SIG-M5 (cell line): ENCODE measurements around the gene MOK.
A peak's percentile ranks its signal among the peaks of the same experiment; 100 is the strongest.
"Not testable (repeated sequence)": the region's sequence is repeated elsewhere in the genome, so short reads cannot be mapped to it uniquely, and the experiment has no call there.

Source experiments
- DNase-seq: peaks from one replicate; lab custom pipeline; 2025; lab: John Stamatoyannopoulos, UW

The MOK gene, protein sequence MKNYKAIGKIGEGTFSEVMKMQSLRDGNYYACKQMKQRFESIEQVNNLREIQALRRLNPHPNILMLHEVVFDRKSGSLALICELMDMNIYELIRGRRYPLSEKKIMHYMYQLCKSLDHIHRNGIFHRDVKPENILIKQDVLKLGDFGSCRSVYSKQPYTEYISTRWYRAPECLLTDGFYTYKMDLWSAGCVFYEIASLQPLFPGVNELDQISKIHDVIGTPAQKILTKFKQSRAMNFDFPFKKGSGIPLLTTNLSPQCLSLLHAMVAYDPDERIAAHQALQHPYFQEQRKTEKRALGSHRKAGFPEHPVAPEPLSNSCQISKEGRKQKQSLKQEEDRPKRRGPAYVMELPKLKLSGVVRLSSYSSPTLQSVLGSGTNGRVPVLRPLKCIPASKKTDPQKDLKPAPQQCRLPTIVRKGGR

DNA sequence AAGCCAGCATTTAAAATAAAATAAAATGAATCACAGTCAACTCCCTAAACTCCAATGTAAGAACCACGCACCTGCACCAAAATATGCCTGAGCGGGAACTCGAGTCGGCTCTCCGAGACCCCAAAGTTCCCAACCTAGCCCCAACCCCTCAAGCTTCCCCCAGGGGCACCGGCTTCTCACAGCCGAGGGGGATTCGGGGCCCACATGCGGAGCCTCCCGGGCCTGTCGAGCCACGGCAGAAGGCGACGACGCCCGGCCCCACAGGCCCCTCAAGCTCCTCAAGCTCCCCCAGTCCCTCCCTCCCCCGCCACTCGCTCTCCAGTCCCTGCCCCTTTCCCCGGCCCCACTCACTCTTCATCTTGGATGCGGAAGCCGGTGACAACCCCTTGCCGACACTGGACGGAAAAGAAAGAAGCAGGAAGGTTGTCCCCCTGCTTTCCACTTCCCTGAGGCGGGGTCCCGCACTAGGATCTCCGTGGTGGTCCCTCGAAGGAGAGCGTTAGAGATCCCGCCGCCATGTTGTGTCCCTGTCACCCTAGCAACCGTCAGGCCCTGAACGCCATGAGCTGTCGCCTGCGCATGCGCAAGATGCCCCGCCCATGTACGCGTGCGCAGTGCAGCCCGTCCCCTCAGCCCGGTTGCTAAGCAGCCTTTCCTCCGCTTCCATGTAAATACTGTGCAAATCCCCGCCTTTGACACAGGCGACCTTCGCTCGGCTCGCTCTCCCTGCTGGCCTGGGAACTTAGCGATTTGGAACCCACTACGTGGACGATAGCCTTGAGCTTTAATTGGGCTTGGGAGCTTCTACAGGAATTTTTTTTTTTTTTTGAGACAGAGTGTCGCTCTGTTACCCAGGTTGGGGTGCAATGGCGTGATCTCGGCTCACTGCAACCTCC lies at the start of gene MOK:
Gene MOK, minus strand, starts transcription at position 554 of the 896 bp plus-strand sequence. Its CDS starts 196 bp downstream, at position 358.
- peak; percentile 47 for DNase-seq

DNA sequence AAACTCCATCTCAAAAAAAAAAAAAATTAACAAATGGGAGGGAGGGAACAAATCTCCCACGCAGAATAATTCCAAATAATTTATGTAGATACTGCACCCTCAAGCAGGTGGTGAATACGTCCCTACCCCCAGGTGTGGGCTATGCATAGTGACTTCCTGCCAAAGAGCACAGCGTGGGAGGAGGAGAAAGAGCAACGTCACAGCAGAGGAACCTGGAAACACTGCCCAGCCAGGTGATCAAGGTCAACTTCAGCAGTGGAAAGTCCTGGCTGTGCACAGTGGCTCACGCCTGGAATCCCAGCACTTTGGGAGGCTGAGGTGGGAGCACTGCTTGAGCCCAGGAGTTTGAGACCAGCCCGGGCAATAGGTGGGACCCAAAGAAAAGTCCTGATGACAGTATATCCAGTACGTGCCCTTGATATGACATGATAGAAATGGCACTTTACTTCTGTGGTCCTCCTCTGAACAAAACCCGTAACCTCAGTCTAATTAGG lies 48.2 kb upstream of the MOK start:
- no peak for DNase-seq

DNA sequence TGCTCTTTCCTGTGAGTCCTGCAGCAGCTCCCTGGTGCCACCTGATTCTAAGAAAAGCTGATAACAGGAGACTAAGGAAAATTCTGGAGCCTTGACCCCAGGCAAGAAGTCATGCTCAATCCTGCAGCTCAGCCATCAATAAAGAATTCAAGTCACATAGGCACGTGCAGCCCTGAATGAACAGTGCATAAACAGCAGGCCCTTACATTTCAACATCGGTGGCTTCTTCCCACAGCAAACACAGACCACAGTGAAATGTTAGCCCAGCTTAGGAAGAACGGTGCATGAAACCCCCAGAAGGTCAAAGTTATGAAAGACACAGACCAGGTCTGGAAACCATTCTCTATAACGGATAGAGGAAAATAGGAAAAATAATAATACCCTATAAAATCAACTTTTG lies 47.2 kb upstream of the MOK start:
- DNase-seq: no peak

DNA sequence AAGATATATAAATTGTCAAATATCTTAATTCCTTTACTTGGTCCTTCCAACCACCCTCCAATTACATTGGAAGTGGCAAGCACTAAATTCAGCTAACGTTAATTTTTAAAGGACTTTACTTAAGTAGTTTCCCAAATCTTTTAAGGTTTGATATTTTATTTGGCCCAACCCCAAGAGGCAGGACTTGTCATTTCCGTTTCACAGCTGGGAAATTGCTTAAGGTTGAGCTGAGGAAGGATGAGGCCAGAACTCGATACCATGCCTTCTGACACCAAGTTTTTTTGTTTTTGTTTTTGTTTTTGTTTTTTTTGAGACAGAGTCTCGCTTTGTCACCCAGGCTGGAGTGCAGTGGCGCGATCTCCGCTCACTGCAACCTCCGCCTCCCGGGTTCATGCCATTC lies 46.6 kb upstream of the MOK start:
- not testable (repeated sequence) for DNase-seq

GRCh38 chr14:102351023-102351422 lies 46.1 kb upstream of the MOK start:
- no peak for DNase-seq

DNA sequence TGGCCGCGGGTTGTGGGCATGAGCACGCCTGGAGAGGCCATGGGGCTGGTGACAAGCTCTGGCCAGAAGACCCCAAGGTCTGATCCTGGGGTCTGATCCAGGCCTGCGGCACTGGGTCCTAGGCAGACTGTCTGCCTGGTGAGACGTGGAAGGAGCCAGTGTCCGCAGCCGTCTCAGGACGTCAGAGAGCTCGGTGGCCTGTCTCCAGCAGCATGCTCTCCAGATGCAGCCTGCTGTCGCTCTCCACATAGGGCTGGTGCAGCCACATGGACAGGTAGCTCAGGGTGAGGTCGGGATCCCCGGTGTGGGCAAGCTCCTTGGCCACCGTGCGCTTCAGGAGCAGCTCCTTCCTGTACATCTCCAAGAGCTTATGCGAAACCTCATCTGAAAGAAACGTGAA lies 43.4 kb upstream of the MOK start:
- no peak for DNase-seq

DNA sequence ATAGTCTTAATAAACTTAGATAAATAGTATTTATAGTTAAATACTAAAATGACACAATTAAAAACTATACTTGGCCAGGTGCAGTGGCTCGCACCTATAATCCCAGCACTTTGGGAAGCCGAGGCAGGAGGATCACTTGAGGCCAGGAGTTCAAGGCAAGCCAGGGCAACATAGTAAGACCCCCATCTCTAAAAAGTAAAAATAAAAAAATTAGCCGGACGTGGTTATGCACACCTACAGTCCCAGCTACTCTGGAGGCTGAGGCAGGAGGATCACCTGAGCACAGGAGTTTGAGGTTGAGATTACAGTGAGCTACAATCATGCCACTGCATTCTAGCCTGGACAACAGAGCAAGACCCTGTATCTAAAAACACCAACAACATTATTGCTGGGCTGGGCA lies 41.7 kb upstream of the MOK start:
- no peak for DNase-seq

GRCh38 chr14:102345232-102345631 lies 40.3 kb upstream of the MOK start:
- DNase-seq: no peak

DNA sequence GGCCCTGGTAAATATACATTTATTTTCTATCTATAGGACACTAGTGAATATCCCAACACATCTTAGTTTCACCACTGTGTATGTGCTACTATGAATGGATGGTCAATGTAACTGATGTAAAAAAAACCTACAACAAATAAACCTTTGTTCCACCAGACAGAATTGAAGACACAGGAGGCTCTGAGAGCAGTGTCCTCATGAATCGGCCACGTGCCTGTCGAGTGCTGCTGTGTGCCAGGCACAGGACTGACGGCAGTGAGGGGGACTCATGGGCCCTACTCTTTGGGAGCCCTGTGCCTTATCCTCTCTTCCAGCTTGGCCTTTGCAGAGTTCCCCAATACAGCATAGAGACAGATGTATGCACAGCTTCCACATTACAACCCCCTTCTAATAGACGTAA lies 39.5 kb upstream of the MOK start:
- DNase-seq: no peak

DNA sequence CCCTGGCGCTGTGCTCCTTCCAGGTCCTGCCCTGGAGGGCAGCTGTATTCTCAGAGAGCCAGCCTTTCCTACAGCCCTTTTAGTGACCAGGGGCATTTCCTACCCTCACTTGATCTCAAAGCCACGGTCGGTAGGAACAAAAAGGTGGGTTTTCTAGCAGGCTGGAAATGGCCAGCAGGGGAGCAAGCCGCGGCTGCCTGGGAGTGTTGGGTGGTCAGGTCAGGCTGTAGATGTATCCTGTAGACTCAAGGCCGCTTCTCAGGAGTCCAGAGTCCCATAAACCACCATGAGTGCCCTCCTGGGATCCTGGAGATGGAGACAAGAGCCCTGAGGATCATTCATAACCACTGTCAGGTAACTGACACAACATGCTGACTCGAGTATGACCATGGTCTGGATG lies 39.1 kb upstream of the MOK start:
- DNase-seq: no peak

DNA sequence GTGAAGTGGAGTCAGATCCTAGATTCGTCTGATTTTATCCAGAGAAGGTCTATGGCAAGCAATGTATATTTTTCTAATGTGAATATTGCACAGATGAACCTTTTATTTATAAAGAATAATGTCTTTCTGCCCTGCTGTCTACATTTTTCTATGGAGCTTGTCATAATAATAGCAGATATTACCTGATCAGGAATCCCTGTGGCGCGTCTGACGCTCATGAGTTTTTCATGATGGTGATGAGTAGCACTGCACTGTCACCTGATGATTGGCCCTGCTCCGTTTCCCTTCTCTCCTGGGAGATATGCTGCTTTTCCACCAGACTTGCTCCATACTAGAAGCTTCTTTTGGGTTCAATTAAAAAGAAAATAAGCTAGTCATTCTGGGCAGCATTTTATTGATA lies 37.3 kb upstream of the MOK start:
- DNase-seq: no peak

- no peak for DNase-seq
These were observed 36.6 kb upstream of the MOK start for GRCh38 chr14:102341566-102341965.

DNA sequence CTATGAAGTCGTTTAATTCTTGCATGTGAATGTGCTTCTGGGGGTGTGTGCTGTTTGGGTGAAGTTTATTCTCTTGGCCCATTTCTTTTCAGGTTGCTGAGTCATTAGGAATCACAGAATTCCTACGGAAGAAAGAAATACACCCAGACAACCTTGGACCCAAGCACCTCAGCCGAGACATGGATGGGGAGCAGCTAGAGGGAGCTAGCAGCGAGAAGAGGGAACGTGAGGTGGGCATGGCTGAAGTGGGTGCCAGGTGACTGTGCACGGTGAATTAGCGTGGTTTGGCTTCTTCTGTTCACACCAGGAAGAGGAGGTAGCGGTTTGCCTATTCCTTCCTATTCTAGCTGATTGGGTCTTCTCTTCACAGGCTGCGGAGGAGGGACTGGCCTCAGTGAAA lies 33.8 kb upstream of the MOK start:
- no peak for DNase-seq

DNA sequence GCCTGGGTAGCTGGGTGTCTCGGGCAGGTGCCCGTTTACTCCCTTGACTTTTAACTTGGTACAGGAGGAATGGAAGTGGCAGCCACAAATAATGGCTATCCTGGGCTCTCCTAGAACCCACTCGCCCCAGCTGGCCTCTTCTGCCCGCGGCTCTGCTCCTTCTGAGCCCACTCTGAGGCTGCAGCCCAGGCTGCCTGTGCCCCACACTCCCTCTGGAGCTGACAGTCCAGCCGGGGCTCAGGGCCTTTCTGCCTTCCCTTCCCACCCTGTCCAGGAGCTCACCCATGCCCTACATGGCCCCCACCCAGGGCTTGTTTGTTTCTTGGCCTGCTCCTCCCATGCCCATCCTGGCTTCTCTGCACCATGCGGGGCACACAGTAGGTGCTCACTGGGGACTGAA lies 30.2 kb upstream of the MOK start:
- DNase-seq: no peak

- no peak for DNase-seq
These were observed 29.1 kb upstream of the MOK start for GRCh38 chr14:102333795-102334705.

GRCh38 chr14:102333390-102333789 lies 28.4 kb upstream of the MOK start:
- no peak for DNase-seq

- DNase-seq: no peak
These were observed 25.8 kb upstream of the MOK start for GRCh38 chr14:102330806-102331205.

- DNase-seq: not testable (repeated sequence)
These were observed 24.4 kb upstream of the MOK start for GRCh38 chr14:102329381-102329780.

- DNase-seq: no peak
These were observed 21.6 kb upstream of the MOK start for GRCh38 chr14:102326583-102326982.

DNA sequence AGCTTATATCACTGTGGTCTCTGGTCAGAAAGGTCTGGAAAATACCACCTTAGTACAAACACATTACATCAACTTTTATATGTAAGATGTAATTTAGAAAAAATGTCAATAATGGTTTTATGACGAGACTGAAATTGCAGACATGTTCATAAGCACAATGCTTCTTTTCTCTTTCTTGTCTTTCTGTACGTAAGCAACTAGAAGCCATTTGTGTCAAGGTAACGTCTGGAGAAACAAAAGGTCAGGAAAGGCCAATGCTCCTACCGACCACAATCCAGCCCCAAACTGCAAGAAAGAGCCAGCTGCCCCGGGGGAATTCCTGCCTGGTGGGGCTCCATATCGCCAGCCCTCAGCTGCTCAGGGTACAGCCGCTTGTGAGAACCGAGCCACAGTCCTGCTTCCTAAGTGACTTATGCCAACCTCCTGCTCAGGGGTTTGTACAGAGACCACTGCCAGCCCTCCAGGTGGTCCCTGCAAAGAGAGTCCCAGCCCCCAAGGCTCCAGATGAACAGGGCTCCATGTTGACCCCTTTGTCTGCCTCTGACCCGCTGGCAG lies 20.9 kb upstream of the MOK start:
- DNase-seq: no peak

DNA sequence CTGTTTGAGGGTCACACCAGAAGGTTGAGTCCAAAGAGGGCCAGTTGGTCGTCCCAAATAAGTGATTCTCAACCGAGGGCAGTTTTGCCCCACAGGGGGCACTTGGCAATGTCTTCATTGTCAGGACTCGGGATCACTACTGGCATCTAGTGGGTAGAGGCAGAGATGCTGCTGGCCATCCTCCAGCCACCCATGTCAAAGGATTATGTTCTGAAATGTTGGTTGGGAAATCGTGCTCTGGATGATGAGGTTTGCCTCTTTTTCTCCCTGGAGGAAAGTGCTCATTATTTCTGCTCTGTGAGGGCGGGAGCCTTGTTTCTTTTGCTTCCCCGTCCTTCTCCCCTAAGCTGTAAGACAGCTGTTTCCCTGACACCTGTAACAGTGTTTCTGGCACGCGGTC lies 18.1 kb upstream of the MOK start:
- DNase-seq: no peak
